Endothelial cell of umbilical vein (primary cell): ENCODE measurements around the gene BAG2. TPM values are rescaled to one million over a fixed set of nuclear protein-coding genes. Genes with fewer than 3 reads are reported as not detected.

Source experiments
- BruUV-seq: library from RNA; stranded (reverse); fragments of 400-500 nt; replicated peaks from 2 replicates; lab custom pipeline; 2021; lab: Mats Ljungman, UMichigan
- CTCF ChIA-PET: fragments of 300-600, 350-600 bp; sonication (Branson Sonifier 250); formaldehyde crosslinking; loops from one replicate; lab custom pipeline; 2021; ENCODE audit warnings: antibody characterized with exemption, inconsistent platforms; lab: Charles Lee
- POLR2A ChIA-PET: fragments of 300-600, 350-600 bp; sonication (Branson Sonifier 250); formaldehyde crosslinking; loops from one replicate; lab custom pipeline; 2021; ENCODE audit warnings: antibody characterized with exemption, inconsistent platforms; lab: Charles Lee
- DNase-seq: peaks from one replicate; pipeline ENCODE4 v3.0.0-alpha.2; 2011; ENCODE audit warnings: low read depth, low spot score
- FAIRE-seq: peaks from 2 replicates; lab custom pipeline; 2011; peaks lifted over from hg19 to GRCh38; lab: Jason Lieb, UNC
- H2AFZ ChIP-seq: 2 replicates; pipeline ENCODE4 v1.6.0; 2012; ENCODE audit warnings: low read depth, low read length, control low read depth, inconsistent platforms
- H3K27ac ChIP-seq: 2 replicates; pipeline ENCODE4 v1.5.1; 2011; ENCODE audit warnings: low read depth, mild to moderate bottlenecking, control low read depth, low read length, moderate library complexity; ENCODE audit not compliant: insufficient read depth
- H3K27me3 ChIP-seq, 2 experiments: 2 replicates each; pipeline versions ENCODE4 v1.6.0 to v1.6.1; 2011; ENCODE audit warnings: low read length in 2 of 2, mixed read lengths in 1 of 2; ENCODE audit not compliant: control insufficient read depth in 2 of 2, insufficient read depth in 2 of 2
- H3K36me3 ChIP-seq, 2 experiments: 2 replicates in 1 of 2; 3 replicates in 1 of 2; pipeline ENCODE4 v1.5.1; 2011; ENCODE audit warnings: low read length in 2 of 2, mild to moderate bottlenecking in 1 of 2, moderate library complexity in 1 of 2; ENCODE audit not compliant: control insufficient read depth in 2 of 2, insufficient read depth in 2 of 2; ENCODE audit errors: extremely low read depth in 1 of 2
- H3K4me1 ChIP-seq: 3 replicates; pipeline ENCODE4 v1.5.1; 2011; ENCODE audit warnings: mild to moderate bottlenecking, low read length; ENCODE audit not compliant: control insufficient read depth, insufficient read depth; ENCODE audit errors: extremely low read depth
- H3K4me2 ChIP-seq: 2 replicates; pipeline ENCODE4 v1.6.1; 2011; ENCODE audit warnings: low read length, control low read depth, mixed read lengths; ENCODE audit not compliant: insufficient read depth
- H3K4me3 ChIP-seq, 3 experiments: fragments of 200-600 bp in 1 of 3; sonication (generic), shearing (Covaris generic) in 1 of 3; replicated peaks in 1 of 3; 2 replicates each; pipeline ENCODE4 v1.5.1; 2011 to 2016; ENCODE audit warnings: control low read depth in 3 of 3, low read length in 3 of 3, mild to moderate bottlenecking in 2 of 3, inconsistent platforms in 1 of 3, low read depth in 1 of 3, moderate library complexity in 1 of 3; ENCODE audit not compliant: insufficient read depth in 1 of 3
- H3K79me2 ChIP-seq: 2 replicates; pipeline ENCODE4 v1.6.0; 2012; ENCODE audit warnings: low read length, inconsistent platforms; ENCODE audit not compliant: control insufficient read depth, insufficient read depth
- H3K9ac ChIP-seq: replicated peaks from 2 replicates; pipeline ENCODE3; 2011; ENCODE audit warnings: low read length, control low read depth; ENCODE audit not compliant: insufficient read depth; ENCODE audit errors: extremely low read depth
- H3K9me1 ChIP-seq: replicated peaks from 3 replicates; pipeline ENCODE4 v1.6.0; 2011; ENCODE audit warnings: mild to moderate bottlenecking, low read length; ENCODE audit not compliant: control insufficient read depth, insufficient read depth; ENCODE audit errors: extremely low read depth
- H3K9me3 ChIP-seq: replicated peaks from 2 replicates; pipeline ENCODE4 v1.5.1; 2012; ENCODE audit warnings: low read length, inconsistent platforms; ENCODE audit not compliant: control insufficient read depth, insufficient read depth
- H4K20me1 ChIP-seq: replicated peaks from 2 replicates; pipeline ENCODE3; 2011; ENCODE audit warnings: mild to moderate bottlenecking, low read length; ENCODE audit not compliant: control insufficient read depth, insufficient read depth; ENCODE audit errors: extremely low read depth
- CTCF ChIP-seq, 2 donors: IDR thresholded peaks; 1 replicate in 1 of 2; 2 replicates in 1 of 2; pipeline ENCODE4 v1.5.1; 2011; ENCODE audit warnings: low read length in 2 of 2, mild to moderate bottlenecking in 2 of 2, moderate library complexity in 2 of 2, control low read depth in 1 of 2, inconsistent platforms in 1 of 2, low read depth in 1 of 2; ENCODE audit not compliant: insufficient read depth in 1 of 2; ENCODE audit errors: extremely low read depth in 1 of 2
- EZH2 ChIP-seq: IDR thresholded peaks from 2 replicates; pipeline ENCODE4 v1.6.1; 2012; ENCODE audit warnings: borderline replicate concordance, low read depth, mild to moderate bottlenecking, moderate library complexity, low read length, inconsistent platforms; ENCODE audit not compliant: severe bottlenecking
- JUN ChIP-seq: IDR thresholded peaks from 2 replicates; pipeline ENCODE4 v1.6.1; 2011; ENCODE audit warnings: borderline replicate concordance, low read depth; ENCODE audit not compliant: insufficient read length, insufficient read depth
- MYC ChIP-seq: IDR thresholded peaks from one replicate; pipeline ENCODE4 v1.6.1; 2011; ENCODE audit warnings: mild to moderate bottlenecking, low read depth, low read length
- POLR2A ChIP-seq: IDR thresholded peaks from 2 replicates; pipeline ENCODE4 v1.6.1; 2012; ENCODE audit warnings: low read depth, mild to moderate bottlenecking, control low read depth, low read length
- POLR2AphosphoS5 ChIP-seq: IDR thresholded peaks from 2 replicates; pipeline ENCODE4 v1.6.1; 2012; ENCODE audit warnings: low read depth, mild to moderate bottlenecking, control low read depth, low read length, moderate library complexity; ENCODE audit not compliant: insufficient read depth
- dilution Hi-C: fragments of 300-500 bp; cut with MboI; formaldehyde crosslinking; loops from one replicate; pipeline ENCODE4 v1.15.0; 2019; ENCODE audit warnings: low sequenced_read_pairs; ENCODE audit not compliant: extremely low pct_ligation_motif_present
- intact Hi-C: fragments of 100-400 bp; cut with micrococcal nuclease; formaldehyde crosslinking; loops from one replicate; pipeline ENCODE4 v1.10.0; 2022
- polyA plus RNA-seq, 4 experiments: library from polyadenylated mRNA; depleted of rRNA in 3 of 4; stranded (reverse) in 3 of 4; unstranded in 1 of 4; fragments of >200 nt; gene quantifications; 2 replicates each; pipeline versions ENCODE4 v1.2.1 to v1.2.3, GENCODE V29; 2011 to 2012; ENCODE audit warnings: missing spikeins in 1 of 4
- total RNA-seq: library from RNA; stranded (reverse); gene quantifications from 2 replicates; pipeline ENCODE4 v1.2.3, GENCODE V29; 2021

The BAG2 gene
- total and polyA plus RNA-seq, 2 donors (not counting 3 experiments of a cell fraction or from before 2014, with no cell fraction given) = 1.1 to 3.9 TPM

GRCh38 chr6:57137350-57137749 is 34.8 kb upstream of the BAG2 start:
- Histone ChIP-seq H3K27ac (no peak overlapping the region), H3K4me2 (no peak overlapping the region), H3K9me1 (no peaks in the 10 kb centered on the region), H4K20me1 (no peaks in the 10 kb centered on the region), H3K36me3 (peaks cover 3 to 9% of the 10 kb centered on the region in 2 experiments), H3K27me3 (no peaks in the 10 kb centered on the region), H3K9me3 (no peaks in the 10 kb centered on the region), H3K79me2 (no peaks in the 10 kb centered on the region), H3K4me3 (no peak overlapping the region), H2AFZ (no peak overlapping the region), H3K9ac (no peak overlapping the region), H3K4me1 (no peaks in the 10 kb centered on the region)
- FAIRE-seq (no peak), DNase-seq (no peak)
- intact Hi-C loops (no loop called here), dilution Hi-C loops (no loop called here)
- no peak for TF ChIP-seq EZH2
- no peak for TF ChIP-seq POLR2A
- POLR2A ChIA-PET = no interaction called here
- BruUV-seq = no TSS peak
- CTCF ChIA-PET = no interaction called here

GRCh38 chr6:57138026-57138425 is 34.1 kb upstream of the BAG2 start:
- Histone ChIP-seq H3K4me3 (no peak overlapping the region), H3K36me3 (peaks cover 3 to 9% of the 10 kb centered on the region in 2 experiments), H4K20me1 (no peaks in the 10 kb centered on the region), H3K4me2 (no peak overlapping the region), H3K9ac (no peak overlapping the region), H3K27me3 (no peaks in the 10 kb centered on the region), H3K27ac (no peak overlapping the region), H3K9me3 (no peaks in the 10 kb centered on the region), H3K4me1 (no peaks in the 10 kb centered on the region), H3K9me1 (no peaks in the 10 kb centered on the region), H2AFZ (no peak overlapping the region), H3K79me2 (no peaks in the 10 kb centered on the region)
- no peak for FAIRE-seq
- CTCF ChIA-PET = no interaction called here
- TF ChIP-seq MYC (no peak), POLR2AphosphoS5 (no peak), JUN (no peak), CTCF (IDR thresholded peaks at IDR 0.05; ENCODE audit: extremely low read depth in 1 of 2, insufficient read depth in 1 of 2, low read depth in 1 of 2, low read length in 2 of 2) (no peak)
- POLR2A ChIA-PET = no interaction called here
- no TSS peak for BruUV-seq
- dilution Hi-C loops (no loop called here), intact Hi-C loops (no loop called here)
- DNase-seq = no peak
